Hippocampal formation (tissue), 2 donors: ENCODE data around the gene ATP10D.
"Not testable (repeated sequence)": the region's sequence is repeated elsewhere in the genome, so short reads cannot be mapped to it uniquely, and the experiment has no call there.

Experiments used
- DNase-seq, 2 donors: peaks; one replicate each; lab custom pipeline; 2025; lab: John Stamatoyannopoulos, UW

The ATP10D gene

GRCh38 chr4:47488706-47489105, 3.6 kb downstream of the ATP10D start:
- no peak for DNase-seq

GRCh38 chr4:47490550-47490949, 5.5 kb downstream of the ATP10D start:
- no peak for DNase-seq

DNA sequence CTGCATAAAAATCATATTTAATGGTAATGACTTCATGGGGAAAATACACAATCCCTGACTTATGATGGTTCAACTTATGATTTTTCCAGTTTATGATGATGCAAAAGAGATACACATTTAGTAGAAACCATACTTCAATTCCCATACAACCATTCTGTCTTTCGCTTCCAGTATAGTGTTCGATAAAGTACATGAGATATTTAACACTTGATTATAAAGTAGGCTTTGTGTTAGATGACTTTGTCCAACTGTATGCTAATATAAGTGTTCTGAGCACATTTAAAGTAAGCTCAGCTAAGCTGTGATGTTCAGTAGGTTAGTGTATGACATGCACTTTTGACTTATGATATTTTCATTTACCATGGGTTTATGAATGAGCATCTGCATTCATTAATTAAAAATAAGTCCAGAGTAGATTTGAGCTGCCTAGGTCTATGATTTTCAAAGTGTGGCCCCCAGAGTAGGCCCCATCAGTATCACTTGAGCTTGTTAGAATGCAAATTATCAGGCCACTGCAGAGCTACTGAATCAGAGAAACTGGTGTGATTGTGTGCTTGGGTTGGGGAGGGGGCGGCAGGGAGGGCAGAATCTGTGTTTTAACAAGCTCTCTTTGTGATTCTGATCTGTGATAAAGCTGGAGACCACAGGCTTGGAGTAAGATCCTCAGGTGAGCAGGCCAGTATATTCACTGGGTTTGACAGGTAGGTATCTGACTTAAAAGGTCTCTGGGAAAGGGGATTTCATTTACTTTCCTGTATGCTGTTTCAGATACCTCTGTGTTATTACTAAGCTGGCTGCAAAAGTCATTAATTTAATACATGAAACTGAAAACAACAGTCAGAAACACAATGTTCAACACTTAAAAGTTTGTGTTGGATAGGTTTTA, 8.4 kb downstream of the ATP10D start:
- no peak for DNase-seq

GRCh38 chr4:47494124-47494430, 9.0 kb downstream of the ATP10D start:
- DNase-seq, result no peak

- no peak for DNase-seq
Observed at GRCh38 chr4:47498899-47499298, 13.8 kb downstream of the ATP10D start.

DNA sequence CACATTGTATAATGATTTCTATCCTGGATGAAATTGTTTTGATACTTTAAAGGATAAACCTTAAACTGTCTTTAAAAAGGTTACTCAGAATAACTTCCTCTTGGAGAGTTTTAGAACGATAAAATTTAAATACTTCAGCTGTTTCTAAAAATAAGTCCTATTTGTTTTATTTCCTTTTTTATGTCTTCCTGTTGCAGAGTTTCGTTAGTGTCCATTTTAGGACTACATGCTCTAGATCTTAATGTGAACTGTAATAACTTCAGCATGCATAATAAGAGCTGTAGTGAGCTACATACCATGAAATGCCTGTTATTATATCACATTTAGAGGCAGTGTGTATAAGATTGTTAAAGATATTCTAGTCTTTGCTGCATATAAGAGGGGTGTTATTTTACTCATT, 14.6 kb downstream of the ATP10D start:
- DNase-seq, result no peak

DNA sequence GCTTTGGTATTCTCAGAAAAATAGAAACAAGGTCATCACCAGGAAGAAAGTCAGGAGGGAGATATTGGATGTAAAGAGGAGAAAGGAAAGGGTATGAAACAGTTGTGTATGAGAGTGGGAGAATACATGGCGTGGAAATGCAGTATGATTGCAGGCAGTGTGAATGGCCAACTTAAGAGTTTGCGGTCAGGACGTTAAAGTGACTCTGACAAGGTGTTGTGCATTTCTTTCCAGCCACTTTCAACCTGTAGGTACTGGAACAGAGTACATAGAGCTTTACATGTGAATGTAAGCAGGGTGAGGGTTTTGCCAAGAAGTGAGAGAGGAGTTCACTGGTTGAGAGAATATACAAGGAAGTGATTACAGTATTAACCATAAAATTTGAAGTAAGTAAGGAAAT, 15.7 kb downstream of the ATP10D start:
- DNase-seq, result no peak

- no peak for DNase-seq
Observed at GRCh38 chr4:47505147-47505546, 20.1 kb downstream of the ATP10D start.

- no peak for DNase-seq
Observed at GRCh38 chr4:47505666-47506065, 20.6 kb downstream of the ATP10D start.

DNA sequence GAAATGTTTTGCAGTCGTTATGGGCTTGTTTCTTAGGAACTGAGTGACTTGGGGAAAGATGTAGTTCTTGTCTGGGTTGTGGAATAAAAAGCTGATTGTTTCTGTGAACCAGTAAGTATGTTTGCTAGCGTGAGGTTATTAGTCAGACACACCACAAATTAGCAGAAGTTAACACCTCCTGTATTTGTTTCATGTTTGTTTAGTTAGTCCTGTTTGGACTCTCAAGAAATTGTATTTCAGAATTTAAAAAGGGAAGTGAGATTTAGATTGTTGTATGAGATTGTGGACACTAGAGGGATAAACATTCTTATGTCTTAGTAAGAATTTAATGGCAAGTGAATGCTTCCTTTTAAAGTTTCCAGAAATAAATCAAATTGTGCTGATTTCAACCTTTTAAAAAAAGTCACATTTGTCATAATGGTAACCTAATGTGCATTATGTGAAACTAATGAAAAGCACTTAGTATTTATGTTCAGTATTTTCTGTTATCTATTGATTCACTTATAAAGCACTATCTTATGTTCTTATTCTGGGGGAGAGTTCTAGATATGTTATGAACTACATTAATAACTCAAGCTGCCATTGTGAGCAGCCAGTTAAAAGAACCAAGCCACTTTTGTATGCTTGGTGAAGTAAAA, 25.6 kb downstream of the ATP10D start:
- DNase-seq, result no peak

- no peak for DNase-seq
Observed at GRCh38 chr4:47513461-47513860, 28.4 kb downstream of the ATP10D start.

GRCh38 chr4:47519239-47519883, 34.3 kb downstream of the ATP10D start:
- DNase-seq, result no peak

GRCh38 chr4:47525154-47525819, 40.2 kb downstream of the ATP10D start:
- DNase-seq, result no peak

- DNase-seq, result no peak
Observed at GRCh38 chr4:47526281-47526680, 41.2 kb downstream of the ATP10D start.

GRCh38 chr4:47528646-47529045, 43.6 kb downstream of the ATP10D start:
- not testable (repeated sequence) for DNase-seq

- no peak for DNase-seq
Observed at GRCh38 chr4:47530801-47531200, 45.7 kb downstream of the ATP10D start.

DNA sequence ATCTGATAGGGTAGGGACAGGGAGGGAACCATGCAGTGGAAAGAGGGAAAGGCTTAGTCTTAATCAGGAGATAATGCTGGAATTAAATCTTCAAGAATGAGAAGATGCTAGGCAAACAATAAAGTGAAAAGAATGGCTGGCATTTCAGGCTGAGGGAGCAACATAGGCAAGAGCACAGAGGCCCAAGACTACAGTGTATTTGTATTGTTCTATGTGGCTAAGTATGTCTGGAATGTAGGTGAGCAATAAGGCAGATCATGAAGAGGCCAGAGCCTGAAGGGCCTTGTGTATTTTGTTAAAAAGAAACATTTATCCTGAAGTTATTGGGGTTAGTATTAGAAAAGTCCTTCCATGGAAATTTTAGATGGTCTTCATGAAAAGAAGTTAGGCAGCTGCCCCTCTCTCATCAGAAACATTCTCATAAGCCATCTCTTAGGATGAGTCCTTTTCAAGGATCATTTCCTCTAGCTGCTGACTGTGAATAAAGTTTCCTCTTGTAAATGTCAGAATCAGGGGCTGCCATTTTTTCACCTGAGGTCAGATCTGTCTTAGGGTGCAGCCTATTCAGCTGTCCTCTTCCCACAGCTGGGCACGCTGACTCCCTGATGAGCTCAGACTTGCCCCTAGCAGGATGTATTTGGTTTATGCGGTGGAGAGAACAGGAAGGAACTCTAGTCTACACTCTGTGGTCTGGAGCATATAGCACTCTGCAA, 46.3 kb downstream of the ATP10D start:
- no peak for DNase-seq

DNA sequence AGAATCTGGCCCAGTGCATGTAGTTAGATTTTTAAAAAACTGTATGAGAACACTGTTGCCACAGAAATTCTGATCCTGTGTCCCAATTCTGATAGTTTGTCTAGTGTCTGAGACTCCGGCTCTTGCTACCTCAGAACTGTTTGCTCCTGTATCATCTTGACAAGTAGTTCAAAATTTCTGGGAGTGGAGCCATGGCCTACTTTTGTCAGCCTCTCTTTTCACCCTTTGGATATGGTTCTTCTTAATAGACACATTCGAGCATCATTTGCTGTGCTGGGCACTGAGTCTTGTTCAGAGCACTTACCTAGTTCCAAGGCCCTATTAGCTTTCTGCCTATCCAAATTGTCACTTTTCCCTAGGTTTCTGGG, 46.9 kb downstream of the ATP10D start:
- DNase-seq, result no peak

DNA sequence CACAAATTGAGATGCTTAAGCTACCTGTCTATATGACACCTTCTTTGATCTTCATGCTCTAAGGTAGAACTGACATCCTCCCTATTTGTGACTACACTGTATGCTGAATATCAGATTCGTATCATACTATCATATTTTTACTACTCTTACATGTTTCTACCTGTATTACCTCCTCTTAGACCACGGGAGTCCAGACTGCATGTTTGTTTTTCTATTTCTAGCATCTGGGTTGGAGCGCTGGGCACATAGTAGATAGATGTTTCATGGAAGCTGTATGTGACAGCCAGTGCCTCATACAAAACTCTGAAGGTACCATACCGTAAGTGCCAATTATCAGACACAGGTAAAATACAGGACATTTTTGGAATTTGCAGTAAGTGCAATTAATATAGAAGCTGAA, 47.6 kb downstream of the ATP10D start:
- DNase-seq, result no peak

DNA sequence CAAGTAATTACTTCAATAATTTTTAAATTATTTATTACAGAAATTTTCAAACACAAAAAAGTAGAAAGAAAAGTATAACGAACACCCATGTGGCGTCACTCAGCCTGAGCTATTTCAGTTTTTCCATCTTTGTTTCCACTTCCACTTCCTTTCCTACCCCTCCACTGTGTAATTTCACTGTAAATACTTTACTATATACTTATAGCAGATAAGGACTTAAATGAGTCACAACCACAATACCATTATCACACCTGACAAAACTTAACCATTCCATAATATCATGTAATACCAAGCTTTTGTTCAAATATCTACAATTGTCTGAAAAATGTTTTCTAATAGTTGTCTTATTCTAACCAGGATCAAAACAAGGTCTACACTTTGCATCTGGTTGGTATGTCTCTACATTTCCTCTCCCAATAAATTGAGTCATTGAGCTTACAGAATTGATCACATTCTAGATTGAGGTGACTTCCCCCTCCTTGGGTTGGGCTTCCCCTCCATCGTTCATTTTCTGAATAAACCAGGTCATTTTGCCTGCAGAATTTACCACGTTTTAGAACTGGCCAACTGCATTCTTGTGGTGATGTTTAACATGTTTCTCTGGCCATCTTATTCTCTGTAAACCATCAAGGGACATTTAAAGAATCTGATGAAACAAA, 48.7 kb downstream of the ATP10D start:
- DNase-seq, result no peak

DNA sequence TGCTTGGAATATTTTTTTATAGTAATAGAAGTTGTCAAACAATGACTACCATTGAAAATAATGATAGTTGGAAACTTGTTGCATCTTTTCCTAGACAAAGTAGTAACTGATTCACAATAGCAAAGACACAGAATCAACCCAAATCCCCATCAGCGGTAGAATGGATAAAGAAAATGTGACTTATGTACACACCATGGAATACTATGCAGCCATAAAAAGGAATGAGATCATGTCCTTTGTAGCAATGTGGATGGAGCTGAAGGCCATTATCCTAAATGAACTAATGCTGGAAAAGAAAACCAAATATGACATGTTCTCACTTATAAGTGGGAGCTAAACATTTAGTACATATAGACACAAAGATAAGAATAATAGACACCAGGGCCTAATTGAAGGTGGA, 49.7 kb downstream of the ATP10D start:
- no peak for DNase-seq
